Heart left ventricle (tissue), 13 donors: Measurements from ENCODE around the gene DRC1.

Source experiments
- POLR2A ChIP-seq, 2 donors: fragments of 450-650 bp; IDR thresholded peaks; one replicate each; pipeline ENCODE4 v1.6.1; 2017; ENCODE audit warnings: antibody characterized with exemption in 2 of 2, mild to moderate bottlenecking in 2 of 2, moderate library complexity in 2 of 2
- TF ChIP-seq, protein P1 (sequence below), 12 donors: fragments of 200-600 bp; sonication (generic) in 4 of 12; IDR thresholded peaks; one replicate each; pipeline versions ENCODE4 v1.5.0 to v1.8.0; 2018 to 2022; ENCODE audit warnings: antibody characterized with exemption in 12 of 12, mild to moderate bottlenecking in 5 of 12
- donor health status: ischemic (EF 13 %, LVEDD 7.1; RV severe dilation, severe dysfunction).
- donor health status: DM: no; HTN: yes; CAD: no.
- donor health status: DM: no; HTN: no; CAD: no.
- donor health status: ischemic (EF 25% LVEDD 6.9; RV normal size, moderate dysfunction).
- donor health status: ischemic (EF 25% LVEDD 5.7; RV mildly dilated, moderate dysfunction).
- donor health status: ischemic (EF 35%, LVEDD 5.7; RV mildly dilated, moderate dysfunction).
- donor health status: nonischemic (EF 11% LVEDD 7.7; RV severe dilation, severe dysfunction).
- donor health status: DM: yes; HTN: yes; CAD: no.
- donor health status: PGD.
- donor health status: ischemic (EF 29% LVEDD 5.4; RV normal size, mild dysfunction).
- donor health status: nonischemic (EF 23%, LVEDD 6.1; RV moderate dilation, normal function).

DNA sequence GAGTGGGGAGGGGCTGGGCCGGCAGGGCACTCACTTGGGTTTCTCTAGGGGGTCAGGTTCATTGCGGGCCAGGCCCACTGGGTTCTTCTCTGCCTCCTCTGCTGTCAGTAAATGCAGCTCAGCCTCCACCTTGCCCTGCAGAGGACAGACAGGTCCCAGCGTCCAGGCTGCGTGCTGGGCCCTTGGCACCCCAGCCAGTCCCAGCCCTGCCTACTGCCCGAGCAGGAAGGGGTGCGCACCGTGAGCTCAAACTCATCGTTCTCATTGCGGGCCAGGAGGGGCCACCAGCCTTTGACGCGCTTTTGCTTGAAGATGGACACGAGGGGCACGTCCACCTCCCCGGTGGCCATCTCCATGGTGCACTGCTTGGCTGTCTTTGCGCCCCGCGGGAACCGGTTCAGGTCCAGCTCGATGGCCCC, 58.9 kb downstream of the DRC1 start:
- TF ChIP-seq, protein P1, sequence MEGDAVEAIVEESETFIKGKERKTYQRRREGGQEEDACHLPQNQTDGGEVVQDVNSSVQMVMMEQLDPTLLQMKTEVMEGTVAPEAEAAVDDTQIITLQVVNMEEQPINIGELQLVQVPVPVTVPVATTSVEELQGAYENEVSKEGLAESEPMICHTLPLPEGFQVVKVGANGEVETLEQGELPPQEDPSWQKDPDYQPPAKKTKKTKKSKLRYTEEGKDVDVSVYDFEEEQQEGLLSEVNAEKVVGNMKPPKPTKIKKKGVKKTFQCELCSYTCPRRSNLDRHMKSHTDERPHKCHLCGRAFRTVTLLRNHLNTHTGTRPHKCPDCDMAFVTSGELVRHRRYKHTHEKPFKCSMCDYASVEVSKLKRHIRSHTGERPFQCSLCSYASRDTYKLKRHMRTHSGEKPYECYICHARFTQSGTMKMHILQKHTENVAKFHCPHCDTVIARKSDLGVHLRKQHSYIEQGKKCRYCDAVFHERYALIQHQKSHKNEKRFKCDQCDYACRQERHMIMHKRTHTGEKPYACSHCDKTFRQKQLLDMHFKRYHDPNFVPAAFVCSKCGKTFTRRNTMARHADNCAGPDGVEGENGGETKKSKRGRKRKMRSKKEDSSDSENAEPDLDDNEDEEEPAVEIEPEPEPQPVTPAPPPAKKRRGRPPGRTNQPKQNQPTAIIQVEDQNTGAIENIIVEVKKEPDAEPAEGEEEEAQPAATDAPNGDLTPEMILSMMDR (IDR thresholded peaks at IDR 0.05): no peak
- TF ChIP-seq POLR2A (IDR thresholded peaks at IDR 0.05): no peak
